HL-60 (cell line): ENCODE data around the gene KCNMA1.

Experiments used
- DNase-seq, 2 experiments: peaks; one replicate each; pipeline ENCODE4 v3.0.0-alpha.2; 2010 to 2020; ENCODE audit warnings: low read depth in 1 of 2, low spot score in 1 of 2
- H3K27ac ChIP-seq: fragments of 250-450 bp; sonication (Bioruptor Pico); replicated peaks from 2 replicates; pipeline ENCODE4 v1.5.1; 2020; ENCODE audit warnings: mild to moderate bottlenecking, moderate library complexity
- H3K27me3 ChIP-seq: fragments of 250-450 bp; sonication (Bioruptor Pico); 2 replicates; pipeline ENCODE4 v1.5.1; 2021; ENCODE audit warnings: mild to moderate bottlenecking, moderate library complexity; ENCODE audit not compliant: insufficient read depth, poor library complexity, severe bottlenecking
- H3K4me3 ChIP-seq: replicated peaks from 2 replicates; pipeline ENCODE4 v1.5.1; 2011; ENCODE audit warnings: mild to moderate bottlenecking, control low read depth, low read length; ENCODE audit not compliant: insufficient read depth
- GABPA ChIP-seq: IDR thresholded peaks from 2 replicates; pipeline ENCODE4 v1.6.1; 2012; ENCODE audit warnings: low read depth
- POLR2AphosphoS5 ChIP-seq: IDR thresholded peaks from 2 replicates; pipeline ENCODE4 v1.6.1; 2012; ENCODE audit warnings: low read depth
- SPI1 ChIP-seq: IDR thresholded peaks from 2 replicates; pipeline ENCODE4 v1.6.1; 2012; ENCODE audit warnings: low read depth, mild to moderate bottlenecking, borderline replicate concordance
- TF ChIP-seq, protein P1 (sequence below): IDR thresholded peaks from one replicate; pipeline ENCODE4 v1.5.1; 2011; ENCODE audit warnings: low read length, control low read depth, inconsistent platforms; ENCODE audit not compliant: insufficient read depth
- TF ChIP-seq, protein P2 (sequence below): IDR thresholded peaks from 2 replicates; pipeline ENCODE4 v1.6.1; 2012; ENCODE audit warnings: low read depth; ENCODE audit not compliant: insufficient replicate concordance

Gene KCNMA1

DNA sequence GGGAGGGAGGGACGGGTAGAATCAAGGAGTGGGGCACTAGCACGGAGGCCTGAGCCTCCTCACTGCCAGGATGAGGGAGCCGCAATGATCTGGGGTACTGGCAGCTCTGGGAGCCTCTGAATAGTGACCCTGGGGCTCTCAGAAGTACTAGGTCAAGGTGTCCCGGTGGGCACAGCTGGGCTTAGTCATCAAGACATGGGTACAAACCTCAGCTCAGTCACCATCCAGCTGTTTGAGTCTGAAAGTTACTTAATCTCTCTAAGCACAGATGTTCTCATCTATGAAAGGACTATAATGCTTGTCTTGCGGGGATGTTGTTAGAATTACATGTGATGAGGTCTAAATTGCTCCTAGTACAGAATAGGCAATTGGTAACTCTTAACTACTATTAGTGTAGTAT, 276.8 kb downstream of the KCNMA1 start:
- Histone ChIP-seq H3K4me3 (no peak overlapping the region), H3K27ac (no peak overlapping the region), H3K27me3 (no peaks in the 10 kb centered on the region)
- no peak for DNase-seq
- TF ChIP-seq, protein P1, sequence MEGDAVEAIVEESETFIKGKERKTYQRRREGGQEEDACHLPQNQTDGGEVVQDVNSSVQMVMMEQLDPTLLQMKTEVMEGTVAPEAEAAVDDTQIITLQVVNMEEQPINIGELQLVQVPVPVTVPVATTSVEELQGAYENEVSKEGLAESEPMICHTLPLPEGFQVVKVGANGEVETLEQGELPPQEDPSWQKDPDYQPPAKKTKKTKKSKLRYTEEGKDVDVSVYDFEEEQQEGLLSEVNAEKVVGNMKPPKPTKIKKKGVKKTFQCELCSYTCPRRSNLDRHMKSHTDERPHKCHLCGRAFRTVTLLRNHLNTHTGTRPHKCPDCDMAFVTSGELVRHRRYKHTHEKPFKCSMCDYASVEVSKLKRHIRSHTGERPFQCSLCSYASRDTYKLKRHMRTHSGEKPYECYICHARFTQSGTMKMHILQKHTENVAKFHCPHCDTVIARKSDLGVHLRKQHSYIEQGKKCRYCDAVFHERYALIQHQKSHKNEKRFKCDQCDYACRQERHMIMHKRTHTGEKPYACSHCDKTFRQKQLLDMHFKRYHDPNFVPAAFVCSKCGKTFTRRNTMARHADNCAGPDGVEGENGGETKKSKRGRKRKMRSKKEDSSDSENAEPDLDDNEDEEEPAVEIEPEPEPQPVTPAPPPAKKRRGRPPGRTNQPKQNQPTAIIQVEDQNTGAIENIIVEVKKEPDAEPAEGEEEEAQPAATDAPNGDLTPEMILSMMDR = no peak
- TF ChIP-seq GABPA (no peak), SPI1 (no peak), POLR2AphosphoS5 (no peak)
- TF ChIP-seq, protein P2, sequence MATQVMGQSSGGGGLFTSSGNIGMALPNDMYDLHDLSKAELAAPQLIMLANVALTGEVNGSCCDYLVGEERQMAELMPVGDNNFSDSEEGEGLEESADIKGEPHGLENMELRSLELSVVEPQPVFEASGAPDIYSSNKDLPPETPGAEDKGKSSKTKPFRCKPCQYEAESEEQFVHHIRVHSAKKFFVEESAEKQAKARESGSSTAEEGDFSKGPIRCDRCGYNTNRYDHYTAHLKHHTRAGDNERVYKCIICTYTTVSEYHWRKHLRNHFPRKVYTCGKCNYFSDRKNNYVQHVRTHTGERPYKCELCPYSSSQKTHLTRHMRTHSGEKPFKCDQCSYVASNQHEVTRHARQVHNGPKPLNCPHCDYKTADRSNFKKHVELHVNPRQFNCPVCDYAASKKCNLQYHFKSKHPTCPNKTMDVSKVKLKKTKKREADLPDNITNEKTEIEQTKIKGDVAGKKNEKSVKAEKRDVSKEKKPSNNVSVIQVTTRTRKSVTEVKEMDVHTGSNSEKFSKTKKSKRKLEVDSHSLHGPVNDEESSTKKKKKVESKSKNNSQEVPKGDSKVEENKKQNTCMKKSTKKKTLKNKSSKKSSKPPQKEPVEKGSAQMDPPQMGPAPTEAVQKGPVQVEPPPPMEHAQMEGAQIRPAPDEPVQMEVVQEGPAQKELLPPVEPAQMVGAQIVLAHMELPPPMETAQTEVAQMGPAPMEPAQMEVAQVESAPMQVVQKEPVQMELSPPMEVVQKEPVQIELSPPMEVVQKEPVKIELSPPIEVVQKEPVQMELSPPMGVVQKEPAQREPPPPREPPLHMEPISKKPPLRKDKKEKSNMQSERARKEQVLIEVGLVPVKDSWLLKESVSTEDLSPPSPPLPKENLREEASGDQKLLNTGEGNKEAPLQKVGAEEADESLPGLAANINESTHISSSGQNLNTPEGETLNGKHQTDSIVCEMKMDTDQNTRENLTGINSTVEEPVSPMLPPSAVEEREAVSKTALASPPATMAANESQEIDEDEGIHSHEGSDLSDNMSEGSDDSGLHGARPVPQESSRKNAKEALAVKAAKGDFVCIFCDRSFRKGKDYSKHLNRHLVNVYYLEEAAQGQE = no peak

DNA sequence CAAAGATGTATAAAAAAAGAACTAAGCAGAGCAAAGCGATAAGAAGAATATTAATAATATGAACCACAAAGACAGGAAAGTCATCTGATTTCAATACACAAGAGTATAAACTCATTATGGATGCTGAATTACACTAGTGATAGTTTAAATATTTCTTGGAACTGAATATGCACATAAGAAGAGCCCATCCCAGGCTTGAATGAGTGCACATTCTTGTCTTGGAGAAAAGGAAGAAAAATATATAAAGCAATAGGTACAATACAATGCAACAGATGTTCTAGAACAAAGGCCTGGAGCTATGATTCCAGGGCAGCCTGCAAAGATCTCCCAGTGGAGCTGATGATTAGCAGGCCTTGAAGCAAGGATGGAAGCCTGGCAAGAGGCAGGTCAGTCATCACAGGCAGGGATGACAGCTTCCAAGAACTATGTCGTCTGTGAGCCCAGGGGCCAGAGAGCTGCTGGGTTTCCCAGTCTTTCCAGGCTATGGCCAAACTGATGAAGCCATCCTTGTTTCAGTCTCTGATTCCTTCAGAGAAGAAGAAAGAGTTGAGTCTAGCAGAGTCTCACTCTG, 277.6 kb downstream of the KCNMA1 start:
- DNase-seq = no peak
- Histone ChIP-seq H3K4me3 (no peak overlapping the region), H3K27me3 (no peaks in the 10 kb centered on the region), H3K27ac (no peak overlapping the region)
- TF ChIP-seq, protein P1 = no peak
- TF ChIP-seq, protein P2 = no peak
- TF ChIP-seq POLR2AphosphoS5 (no peak), SPI1 (no peak), GABPA (no peak)

DNA sequence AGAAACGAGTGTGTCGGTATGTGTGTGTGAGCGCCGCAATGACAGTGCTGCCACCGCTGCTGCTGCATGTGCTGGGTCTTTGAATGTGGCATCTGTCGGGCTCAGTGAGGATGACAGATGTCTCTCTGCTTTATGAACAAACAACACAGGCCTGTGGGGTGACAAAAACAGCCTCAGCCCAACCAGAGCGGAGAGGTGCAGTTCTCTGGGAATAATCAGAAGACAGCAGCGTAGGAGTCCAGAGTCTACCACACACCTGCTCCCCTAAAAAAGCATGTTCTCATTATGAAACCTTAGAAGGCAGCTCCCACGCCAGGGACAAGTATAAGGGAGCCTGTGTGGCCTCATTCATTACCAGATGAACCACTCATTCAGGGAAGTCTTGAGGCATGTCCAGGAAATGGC, 278.3 kb downstream of the KCNMA1 start:
- TF ChIP-seq, protein P2 = no peak
- no peak for TF ChIP-seq SPI1
- TF ChIP-seq, protein P1 = no peak
- no peak for TF ChIP-seq GABPA
- TF ChIP-seq POLR2AphosphoS5 = no peak
- no peak overlapping the region for H3K27ac ChIP-seq

More for the DNA sequence above, 278.3 kb downstream of the KCNMA1 start:
- no peak overlapping the region for H3K4me3 ChIP-seq
- no peak for DNase-seq
- H3K27me3 ChIP-seq = no peaks in the 10 kb centered on the region
